GM18502 (cell line): ENCODE measurements around the gene UNC13D.
"Not testable (repeated sequence)": the region's sequence is repeated elsewhere in the genome, so short reads cannot be mapped to it uniquely, and the experiment has no call there.

Experiments used
- ATAC-seq: cut with Tn5 transposase; IDR thresholded peaks from one replicate; pipeline ENCODE4 v1.9.1; 2021; ENCODE audit warnings: mild to moderate bottlenecking; ENCODE audit not compliant: unreplicated experiment, poor library complexity

The UNC13D gene

DNA sequence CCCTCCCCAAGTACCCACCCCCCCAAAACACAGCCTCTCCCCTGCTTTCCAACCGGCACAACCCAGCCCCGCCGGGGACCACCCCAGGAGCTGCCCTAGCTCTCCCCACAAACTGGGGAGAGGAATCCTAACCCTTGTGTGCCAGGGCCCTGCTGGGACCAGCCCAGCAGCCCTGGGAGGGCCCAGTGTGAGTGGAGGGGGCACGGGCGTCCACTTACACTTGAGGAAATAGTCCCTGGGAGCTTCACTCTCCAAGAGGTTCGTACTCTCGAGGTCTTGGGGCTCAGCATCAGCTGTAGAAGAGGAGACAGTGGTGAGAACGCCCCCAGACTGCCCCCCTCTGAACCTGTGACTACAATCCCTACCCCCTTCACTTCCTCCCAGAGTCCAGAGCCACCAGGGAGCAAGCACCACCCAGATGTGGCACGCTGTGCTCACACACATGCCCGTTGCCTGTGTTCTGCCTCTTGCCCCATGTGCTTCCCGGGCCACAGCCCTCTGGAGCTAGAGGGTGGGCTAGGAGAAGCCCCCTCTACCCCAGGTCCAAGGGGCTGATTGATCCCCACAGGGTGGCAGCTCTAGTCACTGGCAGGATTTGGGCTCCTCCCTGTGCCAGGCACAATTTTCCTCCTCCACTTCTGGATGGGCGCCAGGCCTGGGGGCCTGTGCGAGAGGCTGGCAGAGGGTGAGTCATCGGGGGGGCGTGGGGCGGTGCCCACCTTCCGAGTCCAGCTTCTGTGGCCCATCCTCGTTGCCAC lies 31.2 kb upstream of the UNC13D start:
- ATAC-seq, result no peak

DNA sequence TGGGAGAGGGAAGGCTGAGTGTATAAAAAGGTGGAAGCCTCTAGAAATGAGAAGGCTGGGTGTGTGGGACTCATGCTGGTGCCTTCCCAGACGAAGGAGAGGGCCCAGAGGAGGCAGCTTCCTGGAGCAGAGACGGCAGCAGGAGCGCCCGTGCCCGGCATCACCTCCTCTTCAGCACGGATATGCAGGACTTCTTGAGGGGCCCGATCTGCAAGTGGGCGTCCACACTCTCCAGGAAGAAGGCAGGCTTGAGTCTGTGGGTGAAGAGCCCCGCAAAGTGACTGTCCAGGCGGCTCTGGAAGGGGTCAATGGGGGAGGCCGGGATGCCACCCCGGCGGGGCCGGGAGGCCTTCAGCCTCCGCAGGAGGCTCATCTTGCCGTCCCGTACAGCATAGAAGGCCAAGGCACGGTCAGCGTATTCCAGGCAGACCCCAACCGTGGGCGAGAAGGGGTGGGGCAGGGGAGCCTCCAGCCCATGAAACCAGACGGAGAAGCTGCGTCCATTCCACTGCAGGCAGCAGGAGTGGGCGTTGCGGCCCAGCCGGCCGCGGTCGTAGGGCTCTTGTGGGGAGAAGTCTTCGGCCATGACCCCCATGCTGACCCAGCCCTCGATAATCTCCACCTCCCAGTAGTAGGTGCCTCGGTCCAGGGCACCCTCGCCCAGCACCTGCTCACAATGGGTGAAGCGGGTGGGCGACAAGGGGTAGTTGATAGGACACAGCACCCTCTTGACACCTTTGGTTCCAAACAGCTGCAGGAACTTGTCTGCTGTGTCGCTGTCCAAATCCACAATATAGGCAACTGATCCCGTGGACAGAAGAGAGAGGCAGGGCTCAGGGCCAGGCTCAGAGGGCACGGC lies 30.3 kb upstream of the UNC13D start:
- no peak for ATAC-seq

DNA sequence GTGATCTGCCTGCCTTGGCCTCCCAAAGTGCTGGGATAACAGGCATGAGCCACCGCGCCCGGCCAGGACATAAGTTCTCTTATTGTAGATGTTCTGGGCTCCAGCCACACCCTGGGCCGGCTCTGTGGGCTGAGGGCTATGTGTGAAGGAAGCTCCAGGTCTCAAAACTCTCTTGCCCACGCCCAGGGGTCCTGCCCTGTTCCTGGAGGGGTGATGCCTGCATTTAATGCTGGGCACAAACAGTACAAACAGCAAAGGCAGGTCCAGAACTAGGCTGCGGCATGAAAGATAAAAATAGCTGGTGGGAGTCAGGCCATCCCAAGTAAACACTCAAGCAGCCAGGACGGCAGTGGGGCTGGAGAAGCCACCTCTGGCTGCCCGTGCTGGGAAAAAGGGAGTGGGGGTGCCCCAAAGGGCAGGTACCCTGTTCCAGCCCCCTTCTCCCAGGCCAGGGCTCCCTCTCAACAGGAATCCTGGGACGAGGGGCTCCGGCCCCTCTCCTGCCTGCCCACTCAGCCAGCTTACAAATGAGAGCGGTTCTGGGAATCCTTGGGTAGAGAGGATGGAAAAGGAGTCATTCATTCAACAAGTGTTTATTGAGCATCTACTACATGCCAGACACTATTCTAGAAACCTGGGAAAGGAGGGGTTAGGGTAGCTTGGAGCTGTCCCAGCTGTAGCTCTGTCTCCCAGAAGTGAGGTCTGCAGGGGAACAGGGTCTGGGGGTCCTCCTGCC lies 29.6 kb upstream of the UNC13D start:
- no peak for ATAC-seq

DNA sequence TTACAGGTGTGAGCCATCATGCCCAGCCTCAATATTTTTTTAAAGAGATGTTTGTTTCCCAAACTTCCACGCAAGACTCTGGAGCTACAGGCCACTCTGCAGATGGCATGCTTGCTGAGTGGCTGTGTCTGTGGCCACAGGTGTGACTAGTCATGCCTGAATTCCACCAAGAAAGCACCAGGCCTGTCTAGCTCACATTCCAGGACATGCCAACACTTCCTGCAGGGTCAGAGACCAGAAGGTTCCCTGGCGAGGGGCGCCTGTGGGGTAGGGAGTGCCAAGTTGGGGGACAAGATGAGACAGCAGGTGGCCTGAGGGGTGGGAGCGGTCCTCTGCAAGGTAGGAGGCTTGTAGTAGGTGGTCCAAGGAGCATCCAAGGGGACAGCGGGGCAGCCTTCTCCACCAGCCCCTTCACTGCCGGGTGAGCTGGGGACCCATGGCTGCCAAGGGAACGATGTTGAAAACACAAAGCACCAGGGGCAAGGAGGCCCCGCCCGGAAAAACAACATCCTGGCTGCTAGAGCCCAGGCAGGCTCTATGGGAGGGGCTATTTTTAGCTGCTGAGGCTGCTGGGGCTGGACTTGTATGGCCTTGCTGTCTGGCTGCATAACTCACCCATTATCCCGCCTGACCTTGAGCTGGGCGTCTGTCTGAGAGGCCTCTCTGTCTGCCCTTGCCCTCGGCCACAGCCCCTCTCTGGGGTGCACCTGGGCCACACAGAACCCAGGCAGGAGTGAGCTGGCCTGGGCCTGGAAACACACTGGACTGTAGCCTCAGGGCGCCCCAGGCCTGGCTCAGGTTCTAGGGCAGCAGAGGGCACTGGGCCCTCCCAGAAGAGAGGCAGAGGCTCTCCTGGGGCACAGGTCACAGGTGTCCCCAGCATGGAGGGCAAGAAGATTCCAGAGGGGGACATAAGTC lies 28.5 kb upstream of the UNC13D start:
- no peak for ATAC-seq

DNA sequence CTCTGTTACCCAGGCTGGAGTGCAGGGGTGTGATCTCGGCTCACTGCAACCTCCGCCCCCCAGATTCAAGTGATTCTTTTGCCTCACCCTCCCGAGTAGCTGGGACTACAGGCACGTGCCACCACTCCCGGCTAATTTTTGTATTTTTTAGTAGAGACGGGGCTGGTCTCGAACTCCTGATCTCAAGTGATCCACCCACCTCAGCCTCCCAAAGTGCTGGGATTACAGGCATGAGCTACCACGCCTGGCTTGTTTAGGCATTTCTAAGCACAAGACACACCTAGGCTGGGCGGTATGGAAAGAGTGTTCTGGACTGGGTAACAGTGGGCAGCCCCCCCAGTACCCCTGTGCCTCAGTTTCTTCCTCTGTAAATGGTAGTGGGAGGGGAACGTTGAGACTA lies 26.0 kb upstream of the UNC13D start:
- ATAC-seq, result not testable (repeated sequence)

DNA sequence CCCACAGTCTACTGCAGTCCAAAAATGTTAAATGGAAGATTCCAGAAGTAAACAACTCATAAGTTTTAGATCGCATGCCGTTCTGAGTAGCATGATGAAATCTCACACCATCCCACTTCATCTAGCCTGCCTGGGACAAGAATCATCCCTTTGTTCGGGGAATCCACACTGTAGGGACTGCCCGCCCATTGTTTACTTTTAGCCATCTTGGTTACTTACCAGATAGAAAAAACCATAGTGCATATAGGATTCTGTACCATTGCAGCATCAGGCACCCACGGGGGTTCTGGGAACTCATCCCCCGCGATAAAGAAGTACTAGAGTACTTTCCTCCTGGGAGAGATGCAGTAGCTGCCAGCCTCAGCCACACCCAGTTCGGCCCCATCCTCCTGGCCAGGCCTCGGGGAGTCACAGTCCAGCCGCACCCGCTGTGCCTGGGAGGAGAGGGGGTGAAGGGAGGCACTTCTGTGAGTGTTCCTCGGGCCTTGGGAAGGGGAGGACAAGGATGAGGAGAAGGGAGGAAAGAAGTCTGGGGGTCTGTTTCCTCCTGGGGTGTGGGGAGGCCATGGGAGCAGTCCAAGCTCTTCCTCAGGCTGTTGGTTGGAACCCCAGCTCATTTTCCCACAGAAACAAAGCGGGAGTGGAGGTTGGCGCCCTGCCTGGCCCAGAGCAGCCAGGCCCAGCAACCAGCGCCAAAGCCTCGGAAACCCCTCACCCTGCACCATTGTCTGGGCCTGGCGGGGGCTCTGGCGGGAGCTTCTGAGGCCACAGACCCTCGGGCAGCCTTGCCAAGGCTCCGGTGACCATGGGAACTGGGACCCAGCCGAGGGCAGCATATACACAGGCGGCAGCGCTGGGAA lies 25.3 kb upstream of the UNC13D start:
- ATAC-seq, result no peak

DNA sequence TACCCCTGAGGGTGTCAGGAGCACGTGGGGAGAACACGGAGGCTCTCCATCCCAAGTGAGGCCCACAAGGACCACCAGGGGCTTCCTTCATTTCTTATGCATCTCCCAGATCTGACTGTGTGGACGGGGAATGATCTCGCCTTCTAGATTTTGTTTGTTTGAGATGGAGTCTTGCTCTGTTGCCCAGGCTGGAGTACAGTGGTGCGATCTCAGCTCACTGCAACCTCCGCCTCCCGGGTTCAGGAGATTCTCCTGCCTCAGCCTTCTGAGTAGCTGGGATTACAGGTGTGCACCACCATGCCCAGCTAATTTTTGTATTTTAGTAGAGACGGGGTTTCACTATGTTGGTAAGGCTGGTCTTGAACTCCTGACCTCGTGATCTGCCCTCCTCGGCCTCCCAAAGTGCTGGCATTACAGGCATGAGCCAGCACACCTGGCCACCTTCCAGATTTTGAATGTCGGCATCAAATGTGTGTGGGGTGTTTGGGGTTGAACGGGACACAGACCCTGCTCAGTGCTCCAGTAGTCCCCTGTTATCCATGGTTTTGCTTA lies 24.6 kb upstream of the UNC13D start:
- not testable (repeated sequence) for ATAC-seq

DNA sequence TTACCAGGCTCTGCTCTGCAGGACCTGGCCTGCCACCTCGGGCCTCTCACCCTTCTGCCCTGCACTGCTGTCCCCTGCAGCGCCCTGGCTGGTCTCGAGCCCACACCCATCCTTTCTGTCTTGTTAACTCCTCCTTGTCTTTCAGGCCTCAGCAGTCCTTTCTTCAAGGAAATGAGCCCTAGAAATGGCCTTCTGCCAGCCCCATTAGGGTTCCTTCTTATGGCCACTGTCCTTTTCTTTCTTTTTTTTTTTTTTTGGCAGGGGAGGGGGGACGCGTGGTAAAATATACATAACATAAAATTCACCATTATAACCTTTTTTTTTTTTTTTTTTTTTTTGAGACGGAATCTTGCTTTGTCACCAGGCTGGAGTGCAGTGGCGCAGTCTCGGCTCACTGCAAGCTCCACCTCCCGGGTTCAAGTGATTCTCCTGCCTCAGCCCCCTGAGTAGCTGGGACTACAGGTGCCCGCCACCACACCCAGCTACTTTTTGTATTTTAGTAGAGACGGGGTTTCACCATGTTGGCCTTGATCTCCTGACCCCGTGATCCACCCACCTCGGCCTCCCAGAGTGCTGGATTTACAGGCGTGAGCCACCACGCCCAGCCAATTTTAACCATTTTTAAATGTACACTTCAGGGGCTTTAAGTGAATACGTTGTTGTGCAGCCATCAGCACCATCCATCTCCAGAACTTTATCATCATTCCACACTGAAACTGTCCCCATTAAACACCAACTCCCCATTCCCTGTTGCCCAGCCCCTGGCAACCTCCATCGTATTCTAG lies 21.4 kb upstream of the UNC13D start:
- ATAC-seq, result not testable (repeated sequence)

DNA sequence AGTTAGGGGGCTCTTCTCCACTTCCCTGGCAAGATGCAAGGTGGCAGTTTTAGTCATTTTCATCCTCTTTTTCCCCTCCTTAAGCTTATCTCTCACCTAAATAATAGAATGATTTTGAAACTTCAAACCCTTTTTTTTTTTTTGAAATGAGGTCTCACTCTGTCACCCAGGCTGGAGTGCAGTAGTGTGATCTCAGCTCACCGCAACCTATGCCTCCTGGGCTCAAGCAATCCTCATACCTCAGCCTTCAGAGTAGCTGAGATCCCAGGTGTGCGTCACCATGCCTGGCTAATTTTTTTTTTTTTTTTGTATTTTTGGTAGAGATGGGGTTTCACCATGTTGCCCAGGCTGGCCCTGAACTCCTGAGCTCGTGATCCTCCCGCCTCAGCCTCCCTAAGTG lies 20.7 kb upstream of the UNC13D start:
- ATAC-seq, result not testable (repeated sequence)

DNA sequence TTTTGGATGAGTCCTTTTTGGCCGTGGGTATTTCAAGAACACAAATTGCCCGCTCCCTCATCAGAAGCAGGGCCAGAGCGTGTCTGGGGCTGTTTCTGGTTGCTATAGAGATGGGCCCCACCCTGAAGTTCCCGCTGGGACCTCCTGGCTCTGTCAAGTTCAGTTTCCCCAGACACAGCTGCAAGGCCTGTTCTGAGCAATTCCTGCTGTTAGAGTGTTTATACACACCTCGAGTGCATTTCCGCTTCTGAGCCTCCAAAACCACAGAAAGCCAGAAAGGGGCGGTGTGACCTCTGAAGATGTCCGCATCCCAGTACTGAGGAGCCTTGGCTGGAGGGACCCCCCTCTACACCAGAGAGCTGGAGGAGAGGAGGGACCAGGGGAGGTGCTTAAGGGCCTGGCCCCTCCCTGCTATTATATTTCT lies 20.3 kb upstream of the UNC13D start:
- peak; percentile 80 for ATAC-seq

DNA sequence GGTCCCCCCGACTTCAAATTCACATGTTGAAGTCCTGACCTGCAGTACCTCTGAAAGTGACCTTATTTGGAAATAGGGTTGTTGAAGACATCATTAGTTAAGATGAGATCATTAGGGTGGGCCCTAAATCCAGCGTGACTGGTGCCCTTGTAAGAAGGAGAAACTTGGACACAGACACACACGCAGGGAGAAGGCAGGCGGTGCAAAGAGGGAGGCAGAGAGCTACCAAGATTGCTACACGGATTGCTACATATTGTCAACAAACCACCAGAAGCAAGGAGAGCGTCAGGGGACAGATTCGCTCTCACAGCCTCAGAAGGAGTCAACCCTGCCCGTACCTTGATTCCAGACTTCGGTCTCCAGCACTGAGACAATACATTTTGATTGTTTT lies 17.7 kb upstream of the UNC13D start:
- ATAC-seq, result no peak

DNA sequence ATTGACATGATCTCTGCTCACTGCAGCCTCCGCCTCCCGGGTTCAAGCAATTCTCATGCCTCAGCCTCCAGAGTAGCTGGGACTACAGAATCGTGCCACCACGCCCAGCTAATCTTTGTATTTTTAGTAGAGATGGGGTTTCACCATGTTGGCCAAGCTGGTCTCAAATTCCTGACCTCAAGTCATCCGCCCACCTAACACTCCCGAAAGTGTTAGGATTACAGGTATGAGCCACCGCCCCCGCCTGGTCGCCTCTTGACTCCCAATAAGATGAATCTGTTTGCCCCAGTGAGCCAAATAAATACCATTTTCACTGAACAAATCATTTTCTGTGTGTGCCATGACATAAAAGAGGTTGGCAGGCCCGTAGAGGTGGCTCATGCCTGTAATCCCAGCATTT lies 15.2 kb upstream of the UNC13D start:
- ATAC-seq, result not testable (repeated sequence)

DNA sequence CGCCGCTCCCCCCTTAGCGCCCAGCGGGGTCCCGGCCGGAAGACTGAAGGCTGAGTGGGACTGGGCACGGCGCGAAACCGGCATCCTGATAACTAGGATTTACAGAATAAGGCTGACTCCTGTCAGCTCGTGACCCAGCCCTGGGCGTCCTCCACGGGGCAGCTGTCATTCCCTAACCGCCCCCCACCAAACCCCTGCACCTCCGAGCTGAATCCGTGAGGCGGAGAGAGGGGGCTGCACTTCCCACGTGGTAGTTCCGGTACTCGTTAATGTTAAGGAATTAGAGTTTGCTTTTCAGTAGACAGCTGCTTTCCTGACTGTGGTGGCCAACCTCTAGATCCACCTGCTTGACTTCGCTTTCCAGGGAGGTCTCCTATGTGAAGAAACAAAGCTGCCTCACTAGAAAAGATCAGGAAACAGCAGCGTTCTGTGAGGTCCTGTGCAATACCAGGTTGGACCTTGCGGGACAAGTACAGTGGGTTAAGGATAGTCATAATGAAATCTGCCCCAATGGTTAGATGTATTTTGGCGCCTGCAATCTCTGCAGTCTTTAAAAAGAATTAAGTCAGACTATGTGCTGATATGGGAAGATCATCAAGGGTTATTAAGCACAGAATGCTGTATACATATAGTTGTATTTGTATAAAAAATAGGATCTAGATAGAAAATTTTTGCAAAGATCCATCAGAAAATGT lies 12.0 kb upstream of the UNC13D start:
- no peak for ATAC-seq

DNA sequence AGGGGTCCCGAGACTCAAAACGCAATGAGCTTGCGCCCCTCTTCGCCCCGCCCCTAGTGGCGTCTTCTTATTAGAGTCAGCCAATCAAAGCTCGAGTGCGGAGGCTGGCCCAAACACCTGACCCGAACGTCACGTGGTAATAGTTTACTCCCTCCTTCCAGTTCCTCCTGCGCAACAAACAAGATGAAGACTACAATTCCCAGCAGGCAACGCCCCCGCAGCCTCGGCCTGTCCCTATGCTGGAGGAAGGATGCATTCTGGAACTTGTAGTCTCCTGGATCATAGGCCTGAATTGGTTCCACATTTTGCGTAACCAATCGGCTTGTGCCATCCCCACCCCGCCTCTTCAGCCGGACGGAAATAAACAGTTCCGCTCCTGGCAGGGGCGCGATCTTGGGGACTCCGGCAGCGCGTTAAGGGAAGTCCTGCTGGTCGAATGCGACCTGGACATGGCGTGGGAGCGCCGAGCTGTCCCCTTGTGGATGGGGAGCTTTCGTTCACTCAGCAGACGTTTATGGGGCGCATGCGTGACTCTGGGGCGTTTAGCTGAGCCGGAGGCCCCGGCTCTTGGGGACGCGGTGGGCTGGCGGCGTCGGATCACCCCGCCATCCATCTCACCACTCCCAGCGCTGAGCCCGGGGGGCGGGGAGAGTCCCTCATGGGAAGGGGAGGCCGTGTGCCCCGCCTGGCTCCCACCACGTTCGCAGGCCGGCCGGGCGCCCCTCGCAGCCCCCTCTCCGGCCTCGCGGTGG lies 11.3 kb upstream of the UNC13D start, which contains the start of gene WBP2:
Gene WBP2, minus strand, starts transcription at position 26 of the 752 bp plus-strand sequence. CDS start 38 bp downstream, outside the sequence.
- peak; percentile 86 for ATAC-seq

DNA sequence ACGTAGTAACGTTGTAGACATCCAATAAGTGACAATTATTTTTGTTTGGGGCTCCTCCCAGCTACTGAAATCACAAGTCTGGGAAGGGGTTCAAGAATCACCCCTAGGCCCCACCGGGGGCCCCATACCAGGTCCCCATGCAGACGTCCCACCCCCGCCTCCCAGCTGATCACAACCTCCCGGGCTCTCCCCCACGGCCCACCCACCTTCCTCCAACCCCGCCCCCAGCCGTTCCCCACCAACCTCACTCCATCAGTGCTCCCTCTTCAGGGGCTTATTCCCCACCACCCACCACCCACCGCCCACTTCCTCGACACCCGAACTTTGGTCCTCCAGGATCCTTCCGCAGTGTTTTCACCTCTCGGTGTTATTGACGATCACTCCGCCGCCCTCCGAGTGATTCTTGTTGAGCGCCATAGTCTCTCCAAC lies 10.7 kb upstream of the UNC13D start:
- ATAC-seq, result no peak

DNA sequence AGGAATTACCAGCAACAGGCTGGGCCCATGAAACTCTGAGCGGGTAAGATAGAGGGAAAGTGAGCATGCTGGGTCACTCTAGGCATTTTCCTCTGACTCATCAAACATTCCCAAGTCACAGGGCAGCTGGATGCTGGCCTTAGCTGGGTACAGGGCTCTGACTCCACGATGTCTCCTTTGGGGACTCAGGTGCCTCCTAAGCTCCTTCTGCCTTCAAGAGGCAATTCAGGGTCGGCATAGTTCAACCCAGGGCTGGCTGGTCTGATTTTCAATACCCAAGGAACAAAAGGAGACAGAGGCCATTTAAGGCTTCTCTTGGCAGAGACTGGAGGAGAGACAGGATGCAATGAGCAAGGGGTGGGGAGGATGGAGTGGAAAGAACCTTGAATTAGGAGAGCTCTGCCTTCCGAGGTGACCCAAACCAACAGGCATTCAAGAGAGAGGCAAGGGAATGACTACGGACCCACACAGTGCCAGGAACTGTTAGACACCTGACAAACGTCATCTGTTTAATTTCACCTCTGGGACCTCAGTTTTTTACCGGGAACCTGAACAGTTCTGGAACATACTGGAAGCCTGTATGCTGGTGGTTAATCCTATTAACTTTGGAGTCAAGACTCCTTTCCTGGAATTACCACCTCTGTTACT lies 10.0 kb upstream of the UNC13D start:
- ATAC-seq, result no peak
